Neural cell (in vitro differentiated cells): Measurements from ENCODE around the gene MOV10L1.

Experiments used
- CTCF ChIP-seq: fragments of 450-650 bp; IDR thresholded peaks from 2 replicates; pipeline ENCODE4 v1.5.1; 2014; ENCODE audit warnings: antibody characterized with exemption, mild to moderate bottlenecking, moderate library complexity; ENCODE audit not compliant: poor library complexity, severe bottlenecking
- EP300 ChIP-seq: fragments of 450-650 bp; conservative IDR thresholded peaks from 2 replicates; pipeline ENCODE4 v1.6.1; 2014; ENCODE audit warnings: antibody characterized with exemption, mild to moderate bottlenecking, moderate library complexity; ENCODE audit not compliant: poor library complexity, severe bottlenecking
- EZH2 ChIP-seq: fragments of 200-600, 300-800 bp; shearing (Covaris generic), sonication (generic); IDR thresholded peaks from 2 replicates; pipeline ENCODE4 v1.6.1; 2014; ENCODE audit warnings: antibody characterized with exemption, low read length, borderline replicate concordance, mild to moderate bottlenecking; ENCODE audit not compliant: insufficient read depth, poor library complexity, severe bottlenecking
- MXI1 ChIP-seq: fragments of 450-650 bp; conservative IDR thresholded peaks from 2 replicates; pipeline ENCODE4 v1.6.1; 2014; ENCODE audit warnings: antibody characterized with exemption, mild to moderate bottlenecking; ENCODE audit not compliant: poor library complexity, severe bottlenecking
- POLR2AphosphoS5 ChIP-seq: IDR thresholded peaks from 2 replicates; pipeline ENCODE4 v1.6.1; 2012
- RAD21 ChIP-seq: fragments of 450-650 bp; conservative IDR thresholded peaks from 2 replicates; pipeline ENCODE4 v1.6.1; 2014; ENCODE audit warnings: antibody characterized with exemption, mild to moderate bottlenecking, moderate library complexity
- SMC3 ChIP-seq: fragments of 450-650 bp; conservative IDR thresholded peaks from 2 replicates; pipeline ENCODE4 v1.6.1; 2014; ENCODE audit warnings: antibody characterized with exemption, mild to moderate bottlenecking, moderate library complexity; ENCODE audit not compliant: poor library complexity
- TAF1 ChIP-seq: IDR thresholded peaks from 2 replicates; pipeline ENCODE4 v1.6.1; 2012; ENCODE audit warnings: low read depth
- TF ChIP-seq, protein P1 (sequence below): IDR thresholded peaks from 2 replicates; pipeline ENCODE4 v1.6.1; 2012; ENCODE audit warnings: borderline replicate concordance

GRCh38 chr22:50044485-50045118 lies 45.2 kb upstream of the MOV10L1 start:
- TF ChIP-seq MXI1, result no peak
- TF ChIP-seq TAF1, result no peak
- no peak for TF ChIP-seq POLR2AphosphoS5
- TF ChIP-seq CTCF, result no peak
- no peak for TF ChIP-seq EZH2
- no peak for TF ChIP-seq RAD21
- TF ChIP-seq, protein P1, sequence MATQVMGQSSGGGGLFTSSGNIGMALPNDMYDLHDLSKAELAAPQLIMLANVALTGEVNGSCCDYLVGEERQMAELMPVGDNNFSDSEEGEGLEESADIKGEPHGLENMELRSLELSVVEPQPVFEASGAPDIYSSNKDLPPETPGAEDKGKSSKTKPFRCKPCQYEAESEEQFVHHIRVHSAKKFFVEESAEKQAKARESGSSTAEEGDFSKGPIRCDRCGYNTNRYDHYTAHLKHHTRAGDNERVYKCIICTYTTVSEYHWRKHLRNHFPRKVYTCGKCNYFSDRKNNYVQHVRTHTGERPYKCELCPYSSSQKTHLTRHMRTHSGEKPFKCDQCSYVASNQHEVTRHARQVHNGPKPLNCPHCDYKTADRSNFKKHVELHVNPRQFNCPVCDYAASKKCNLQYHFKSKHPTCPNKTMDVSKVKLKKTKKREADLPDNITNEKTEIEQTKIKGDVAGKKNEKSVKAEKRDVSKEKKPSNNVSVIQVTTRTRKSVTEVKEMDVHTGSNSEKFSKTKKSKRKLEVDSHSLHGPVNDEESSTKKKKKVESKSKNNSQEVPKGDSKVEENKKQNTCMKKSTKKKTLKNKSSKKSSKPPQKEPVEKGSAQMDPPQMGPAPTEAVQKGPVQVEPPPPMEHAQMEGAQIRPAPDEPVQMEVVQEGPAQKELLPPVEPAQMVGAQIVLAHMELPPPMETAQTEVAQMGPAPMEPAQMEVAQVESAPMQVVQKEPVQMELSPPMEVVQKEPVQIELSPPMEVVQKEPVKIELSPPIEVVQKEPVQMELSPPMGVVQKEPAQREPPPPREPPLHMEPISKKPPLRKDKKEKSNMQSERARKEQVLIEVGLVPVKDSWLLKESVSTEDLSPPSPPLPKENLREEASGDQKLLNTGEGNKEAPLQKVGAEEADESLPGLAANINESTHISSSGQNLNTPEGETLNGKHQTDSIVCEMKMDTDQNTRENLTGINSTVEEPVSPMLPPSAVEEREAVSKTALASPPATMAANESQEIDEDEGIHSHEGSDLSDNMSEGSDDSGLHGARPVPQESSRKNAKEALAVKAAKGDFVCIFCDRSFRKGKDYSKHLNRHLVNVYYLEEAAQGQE, result no peak
- TF ChIP-seq EP300, result no peak
- TF ChIP-seq SMC3, result no peak
